Right lobe of liver (tissue), 4 donors: ENCODE measurements around the gene STK32A.

ENCODE experiments used
- CTCF ChIP-seq, 4 donors: fragments of 200-600 bp in 3 of 4; fragments of 450-650 bp in 1 of 4; IDR thresholded peaks; one replicate each; pipeline versions ENCODE4 v1.5.1 to v1.8.0; 2016 to 2022; ENCODE audit warnings: antibody characterized with exemption in 4 of 4, mild to moderate bottlenecking in 2 of 4
- POLR2A ChIP-seq: fragments of 450-650 bp; IDR thresholded peaks from one replicate; pipeline ENCODE4 v1.6.1; 2017; ENCODE audit warnings: antibody characterized with exemption, mild to moderate bottlenecking
- donor health status: DM: no; HTN: no; CAD: no.
- donor health status: DM: no; HTN: no; CAD: no.
- donor health status: DM: no; HTN: yes; CAD: no.

GRCh38 chr5:147412561-147412960 is 177.7 kb downstream of the STK32A start:
- TF ChIP-seq CTCF (IDR thresholded peaks at IDR 0.05): no peak
- TF ChIP-seq POLR2A: no peak
